ENCODE data around the gene ARMS2. TPM values are rescaled to one million over a fixed set of nuclear protein-coding genes. Genes with fewer than 3 reads are reported as not detected.

Gene ARMS2
- total RNA-seq, 3 donors from 2014 or later = not detected

DNA sequence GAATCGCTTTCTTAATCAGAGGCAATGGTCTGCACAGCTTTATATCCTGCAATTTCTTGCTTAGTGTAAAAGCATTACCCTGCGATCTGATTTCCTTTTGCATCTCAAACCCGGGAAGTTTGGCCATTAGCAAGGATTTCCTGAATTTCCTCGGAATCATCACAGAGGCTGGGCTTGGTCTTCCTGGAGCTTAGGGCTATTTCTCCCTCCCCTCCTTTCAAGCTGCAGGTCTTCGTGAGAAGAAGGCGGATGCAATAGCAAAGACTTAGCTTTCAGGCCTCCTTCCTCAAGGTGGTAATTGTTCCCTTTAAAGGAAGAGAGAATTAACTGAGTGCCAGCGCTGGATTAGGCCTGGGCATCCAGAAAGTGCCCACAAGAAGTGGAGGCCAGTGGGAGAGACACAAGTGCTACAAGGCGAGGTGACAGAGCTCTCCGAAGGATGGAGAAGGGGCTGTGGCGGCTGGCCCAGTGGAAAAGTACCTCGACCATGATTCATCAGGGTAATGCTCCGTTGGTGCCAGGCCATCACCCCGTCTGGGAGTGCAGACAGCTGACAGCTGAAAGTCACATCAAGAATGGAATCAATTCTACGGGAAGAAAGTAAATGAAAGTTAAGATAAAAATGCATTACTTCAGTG lies 4.0 kb upstream of the ARMS2 start:
- H3K27ac ChIP-seq = no peak overlapping the region
- no peaks in the 10 kb centered on the region for H3K9me3 ChIP-seq
- H3K4me3 ChIP-seq = no peak overlapping the region
- no peaks in the 10 kb centered on the region for H3K27me3 ChIP-seq
- DNase-seq (ENCODE audit: low spot score in 2 of 2) = no peak
- no peak for TF ChIP-seq CTCF (IDR thresholded peaks at IDR 0.05)
- TF ChIP-seq POLR2A (IDR thresholded peaks at IDR 0.05) = no peak
- TF ChIP-seq POLR2AphosphoS5 (IDR thresholded peaks at IDR 0.05) = no peak
- H3K4me1 ChIP-seq = no peaks in the 10 kb centered on the region
- intact Hi-C loops (cut with DNase I; ENCODE audit: low total_unique reads) = no loop called here
- no peaks in the 10 kb centered on the region for H3K36me3 ChIP-seq

- Histone ChIP-seq H3K9me3 (no peaks in the 10 kb centered on the region), H3K36me3 (no peaks in the 10 kb centered on the region), H3K27ac (no peak overlapping the region), H3K27me3 (no peaks in the 10 kb centered on the region), H3K4me3 (no peak overlapping the region), H3K4me1 (no peaks in the 10 kb centered on the region)
- no peak for DNase-seq (ENCODE audit: low spot score in 2 of 2)
- intact Hi-C loops (cut with DNase I; ENCODE audit: low total_unique reads) = no loop called here
- TF ChIP-seq CTCF (IDR thresholded peaks at IDR 0.05) = no peak
- no peak for TF ChIP-seq POLR2AphosphoS5 (IDR thresholded peaks at IDR 0.05)
These were observed 382 bp upstream of the ARMS2 start for GRCh38 chr10:122454071-122454470.

- Histone ChIP-seq H3K9me3 (no peaks in the 10 kb centered on the region), H3K36me3 (no peaks in the 10 kb centered on the region)
- intact Hi-C loops (cut with DNase I; ENCODE audit: low total_unique reads) = no loop called here
These were observed 1.1 kb downstream of the ARMS2 start for GRCh38 chr10:122455376-122456079.

DNA sequence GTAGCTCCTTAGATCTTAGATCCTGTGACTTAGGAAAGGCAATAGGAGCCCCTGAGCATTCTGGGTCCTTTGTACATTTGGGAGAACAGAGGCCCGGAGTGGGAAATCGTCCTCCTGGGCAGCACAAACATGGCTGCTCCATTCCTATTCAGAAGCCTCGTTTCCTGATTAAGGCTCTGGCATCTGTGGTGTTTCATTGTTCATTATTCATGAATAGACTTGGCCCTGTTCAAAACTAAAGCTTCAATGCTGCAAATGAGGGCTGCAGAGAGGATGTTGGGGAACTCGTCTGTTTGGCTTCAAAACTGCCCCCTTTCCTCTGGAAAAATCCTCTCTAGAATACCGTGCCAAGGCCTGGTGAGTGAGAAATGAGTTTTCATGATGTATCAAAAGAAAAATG lies 3.5 kb downstream of the ARMS2 start:
- Histone ChIP-seq H3K4me3 (no peak overlapping the region), H3K4me1 (peaks cover 0 to 6% of the 10 kb centered on the region in 2 donors), H3K36me3 (no peaks in the 10 kb centered on the region), H3K27ac (no peak overlapping the region), H3K27me3 (no peaks in the 10 kb centered on the region), H3K9me3 (no peaks in the 10 kb centered on the region)
- TF ChIP-seq POLR2A (IDR thresholded peaks at IDR 0.05) (no peak), CTCF (IDR thresholded peaks at IDR 0.05) (no peak), POLR2AphosphoS5 (IDR thresholded peaks at IDR 0.05) (no peak)
- DNase-seq (ENCODE audit: low spot score in 2 of 2) = no peak
- intact Hi-C loops (cut with DNase I; ENCODE audit: low total_unique reads) = no loop called here

More at GRCh38 chr10:122455376-122456079, 1.1 kb downstream of the ARMS2 start:
- DNase-seq (ENCODE audit: low spot score in 2 of 2) = no peak
- no peak overlapping the region for H3K27ac ChIP-seq
- TF ChIP-seq POLR2AphosphoS5 (IDR thresholded peaks at IDR 0.05) = no peak
- no peak for TF ChIP-seq CTCF (IDR thresholded peaks at IDR 0.05)
- no peak for TF ChIP-seq POLR2A (IDR thresholded peaks at IDR 0.05)
- peaks cover 0 to 4% of the 10 kb centered on the region in 2 donors for H3K4me1 ChIP-seq
- no peaks in the 10 kb centered on the region for H3K27me3 ChIP-seq
- H3K4me3 ChIP-seq = no peak overlapping the region

- Histone ChIP-seq H3K4me1 (peaks cover 2 to 6% of the 10 kb centered on the region in 2 donors), H3K4me3 (no peak overlapping the region)
- no peak for TF ChIP-seq POLR2A (IDR thresholded peaks at IDR 0.05)
- no peak for TF ChIP-seq CTCF (IDR thresholded peaks at IDR 0.05)
- no peak for TF ChIP-seq POLR2AphosphoS5 (IDR thresholded peaks at IDR 0.05)
These were observed 4.2 kb downstream of the ARMS2 start for GRCh38 chr10:122458693-122459092.

More at GRCh38 chr10:122458693-122459092, 4.2 kb downstream of the ARMS2 start:
- Histone ChIP-seq H3K36me3 (no peaks in the 10 kb centered on the region), H3K9me3 (no peaks in the 10 kb centered on the region), H3K27ac (no peak overlapping the region), H3K27me3 (no peaks in the 10 kb centered on the region)
- no peak for DNase-seq (ENCODE audit: low spot score in 2 of 2)
- intact Hi-C loops (cut with DNase I; ENCODE audit: low total_unique reads) = no loop called here

All from breast epithelium (tissue), 4 donors.